Stimulated activated CD4-positive, alpha-beta T cell treated with anti-CD3 and anti-CD28 coated beads, Interleukin-2, amount 100 ng/mL, for 4 hours (primary cell): ENCODE measurements around the gene PCBD1.

ENCODE experiments used
- DNase-seq: peaks from one replicate; pipeline ENCODE4 v3.0.0-alpha.2; 2020; ENCODE audit warnings: low read depth

The PCBD1 gene

DNA sequence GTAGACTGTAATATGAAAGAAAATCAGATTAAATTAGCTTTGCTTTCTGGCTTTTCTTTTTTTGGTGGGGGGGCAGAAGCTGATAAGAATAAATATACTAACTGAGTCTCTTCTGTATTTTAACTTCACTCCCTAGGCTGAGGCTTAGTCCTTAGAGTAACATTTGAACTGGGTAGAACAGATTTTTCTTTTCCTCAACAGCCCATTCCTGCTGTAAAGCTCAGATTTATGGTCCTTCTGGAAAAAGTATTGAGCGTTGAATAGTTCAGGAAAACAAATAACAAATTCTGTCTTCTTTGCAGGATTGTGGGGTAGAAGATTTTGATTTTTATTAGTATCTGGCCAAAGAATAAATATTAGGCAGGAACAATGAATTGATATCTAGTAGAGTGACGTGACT is 54.8 kb downstream of the PCBD1 start:
- DNase-seq = no peak
